ENCODE measurements around the gene FAM177A1.

GRCh38 chr14:35045798-35046047, 349 bp upstream of the FAM177A1 start:
- TF ChIP-seq, protein P1, sequence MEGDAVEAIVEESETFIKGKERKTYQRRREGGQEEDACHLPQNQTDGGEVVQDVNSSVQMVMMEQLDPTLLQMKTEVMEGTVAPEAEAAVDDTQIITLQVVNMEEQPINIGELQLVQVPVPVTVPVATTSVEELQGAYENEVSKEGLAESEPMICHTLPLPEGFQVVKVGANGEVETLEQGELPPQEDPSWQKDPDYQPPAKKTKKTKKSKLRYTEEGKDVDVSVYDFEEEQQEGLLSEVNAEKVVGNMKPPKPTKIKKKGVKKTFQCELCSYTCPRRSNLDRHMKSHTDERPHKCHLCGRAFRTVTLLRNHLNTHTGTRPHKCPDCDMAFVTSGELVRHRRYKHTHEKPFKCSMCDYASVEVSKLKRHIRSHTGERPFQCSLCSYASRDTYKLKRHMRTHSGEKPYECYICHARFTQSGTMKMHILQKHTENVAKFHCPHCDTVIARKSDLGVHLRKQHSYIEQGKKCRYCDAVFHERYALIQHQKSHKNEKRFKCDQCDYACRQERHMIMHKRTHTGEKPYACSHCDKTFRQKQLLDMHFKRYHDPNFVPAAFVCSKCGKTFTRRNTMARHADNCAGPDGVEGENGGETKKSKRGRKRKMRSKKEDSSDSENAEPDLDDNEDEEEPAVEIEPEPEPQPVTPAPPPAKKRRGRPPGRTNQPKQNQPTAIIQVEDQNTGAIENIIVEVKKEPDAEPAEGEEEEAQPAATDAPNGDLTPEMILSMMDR (IDR thresholded peaks at IDR 0.05), result no peak
- TF ChIP-seq POLR2A (IDR thresholded peaks at IDR 0.05) (no peak), EP300 (IDR thresholded peaks at IDR 0.05) (no peak)
